AG04450 (cell line): Measurements from ENCODE around the gene HSPG2. TPM values are rescaled to one million over a fixed set of nuclear protein-coding genes. Genes with fewer than 3 reads are reported as not detected.
A peak's percentile ranks its signal among the peaks of the same experiment; 100 is the strongest.

Experiments
- CTCF ChIA-PET: fragments of 300-600, 350-600 bp; formaldehyde crosslinking; extraction: SDS; loops from one replicate; lab custom pipeline; 2022; ENCODE audit warnings: antibody characterized with exemption, inconsistent platforms; lab: Charles Lee
- POLR2A ChIA-PET: fragments of 350-600 bp; formaldehyde crosslinking; extraction: SDS; loops from one replicate; lab custom pipeline; 2021; ENCODE audit warnings: antibody characterized with exemption, inconsistent platforms; lab: Yijun Ruan, JAX
- DNase-seq: peaks from one replicate; pipeline ENCODE4 v3.0.0-alpha.2; 2011; ENCODE audit warnings: low read depth, low spot score
- H3K27ac ChIP-seq: one replicate; pipeline ENCODE4 v1.5.1; 2012; ENCODE audit warnings: low read depth, low read length, control low read depth
- H3K27me3 ChIP-seq: one replicate; pipeline ENCODE4 v1.6.0; 2012; ENCODE audit warnings: low read length; ENCODE audit not compliant: control insufficient read depth, insufficient read depth
- H3K4me3 ChIP-seq: 2 replicates; pipeline ENCODE4 v1.5.1; 2011; ENCODE audit warnings: mild to moderate bottlenecking, low read depth, low read length, control low read depth
- H3K9me3 ChIP-seq: 2 replicates; pipeline ENCODE4 v1.5.1; 2012; ENCODE audit warnings: low read length; ENCODE audit not compliant: control insufficient read depth, insufficient read depth
- CTCF ChIP-seq: IDR thresholded peaks from 2 replicates; pipeline ENCODE4 v1.5.1; 2011; ENCODE audit warnings: low read depth, low read length, control low read depth, inconsistent platforms
- polyA plus RNA-seq: library from polyadenylated mRNA; depleted of rRNA; stranded (reverse); fragments of >200 nt; gene quantifications from 2 replicates; pipeline ENCODE4 v1.2.3, GENCODE V29; 2011

The HSPG2 gene
- polyA plus RNA-seq, 1 experiment: 9.7 TPM

GRCh38 chr1:21914450-21914849 is 22.7 kb downstream of the HSPG2 start:
- POLR2A ChIA-PET: no interaction called here
- CTCF ChIA-PET: no interaction called here
- Histone ChIP-seq H3K4me3 (no peak overlapping the region), H3K9me3 (no peaks in the 10 kb centered on the region), H3K27ac (no peak overlapping the region), H3K27me3 (no peaks in the 10 kb centered on the region)
- no peak for DNase-seq
- TF ChIP-seq CTCF: no peak

GRCh38 chr1:21913763-21914162 is 23.3 kb downstream of the HSPG2 start:
- Histone ChIP-seq H3K27ac (no peak overlapping the region), H3K27me3 (no peaks in the 10 kb centered on the region), H3K4me3 (no peak overlapping the region), H3K9me3 (no peaks in the 10 kb centered on the region)
- DNase-seq: no peak
- CTCF ChIA-PET: interaction anchor here (0.5 kb wide), 1 partner anchor 1451 kb away, joined by 3 read pairs; no protein-coding TSS in a partner anchor
- TF ChIP-seq CTCF: no peak
- POLR2A ChIA-PET: no interaction called here

GRCh38 chr1:21913258-21913657 is 23.9 kb downstream of the HSPG2 start:
- no peak overlapping the region for H3K27ac ChIP-seq
- CTCF ChIA-PET: interaction anchor here (0.5 kb wide), 1 partner anchor 1451 kb away, joined by 3 read pairs; no protein-coding TSS in a partner anchor
- no peaks in the 10 kb centered on the region for H3K9me3 ChIP-seq
- DNase-seq: no peak
- H3K4me3 ChIP-seq: no peak overlapping the region
- H3K27me3 ChIP-seq: no peaks in the 10 kb centered on the region
- no peak for TF ChIP-seq CTCF
- POLR2A ChIA-PET: no interaction called here

GRCh38 chr1:21912038-21912758 is 24.9 kb downstream of the HSPG2 start:
- no peak for TF ChIP-seq CTCF
- POLR2A ChIA-PET: interaction anchor here (1.5 to 2.3 kb wide), 2 partner anchors 8 to 19 kb away, joined by 5 to 9 read pairs; no protein-coding TSS in a partner anchor
- Histone ChIP-seq H3K4me3 (no peak overlapping the region), H3K27ac (peak overlapping the region; percentile 57), H3K9me3 (no peaks in the 10 kb centered on the region), H3K27me3 (no peaks in the 10 kb centered on the region)
- CTCF ChIA-PET: no interaction called here
- DNase-seq: no peak
